DND-41 (cell line): ENCODE data around the gene NARF.

Source experiments
- CTCF ChIP-seq: IDR thresholded peaks from 2 replicates; pipeline ENCODE4 v1.5.1; 2012; ENCODE audit warnings: borderline replicate concordance, low read length, moderate library complexity, mild to moderate bottlenecking; ENCODE audit not compliant: poor library complexity, severe bottlenecking; ENCODE audit errors: extremely low read depth
- EZH2 ChIP-seq: IDR thresholded peaks from 3 replicates; pipeline ENCODE4 v1.6.1; 2012; ENCODE audit warnings: borderline replicate concordance, low read depth, mild to moderate bottlenecking, moderate library complexity, low read length, inconsistent platforms; ENCODE audit not compliant: severe bottlenecking

GRCh38 chr17:82446124-82446523 is 12.4 kb upstream of the NARF start:
- TF ChIP-seq CTCF (no peak), EZH2 (no peak)
